ENCODE measurements around the gene CAPG.
"Not testable (repeated sequence)": the region's sequence is repeated elsewhere in the genome, so short reads cannot be mapped to it uniquely, and the experiment has no call there.

DNA sequence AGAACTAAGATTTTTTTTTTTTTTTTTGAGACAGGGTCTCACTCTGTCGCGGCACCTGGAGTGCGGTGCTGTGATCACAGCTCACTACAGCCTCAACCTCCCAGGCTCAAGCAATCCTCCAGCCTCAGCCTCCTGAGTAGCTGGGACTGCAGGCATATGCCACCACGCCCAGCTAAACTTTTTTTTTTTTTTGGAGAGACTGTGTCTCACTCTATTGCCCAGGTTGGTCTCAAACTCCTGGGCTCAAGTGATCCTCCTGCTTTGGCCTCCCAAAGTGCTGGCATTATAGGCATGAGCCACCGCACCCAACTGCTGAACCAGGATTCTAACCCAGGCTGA is 4.2 kb upstream of the CAPG start:
- TF ChIP-seq, protein P1, sequence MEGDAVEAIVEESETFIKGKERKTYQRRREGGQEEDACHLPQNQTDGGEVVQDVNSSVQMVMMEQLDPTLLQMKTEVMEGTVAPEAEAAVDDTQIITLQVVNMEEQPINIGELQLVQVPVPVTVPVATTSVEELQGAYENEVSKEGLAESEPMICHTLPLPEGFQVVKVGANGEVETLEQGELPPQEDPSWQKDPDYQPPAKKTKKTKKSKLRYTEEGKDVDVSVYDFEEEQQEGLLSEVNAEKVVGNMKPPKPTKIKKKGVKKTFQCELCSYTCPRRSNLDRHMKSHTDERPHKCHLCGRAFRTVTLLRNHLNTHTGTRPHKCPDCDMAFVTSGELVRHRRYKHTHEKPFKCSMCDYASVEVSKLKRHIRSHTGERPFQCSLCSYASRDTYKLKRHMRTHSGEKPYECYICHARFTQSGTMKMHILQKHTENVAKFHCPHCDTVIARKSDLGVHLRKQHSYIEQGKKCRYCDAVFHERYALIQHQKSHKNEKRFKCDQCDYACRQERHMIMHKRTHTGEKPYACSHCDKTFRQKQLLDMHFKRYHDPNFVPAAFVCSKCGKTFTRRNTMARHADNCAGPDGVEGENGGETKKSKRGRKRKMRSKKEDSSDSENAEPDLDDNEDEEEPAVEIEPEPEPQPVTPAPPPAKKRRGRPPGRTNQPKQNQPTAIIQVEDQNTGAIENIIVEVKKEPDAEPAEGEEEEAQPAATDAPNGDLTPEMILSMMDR (IDR thresholded peaks at IDR 0.05): not testable (repeated sequence)
- TF ChIP-seq POLR2A (IDR thresholded peaks at IDR 0.05): not testable (repeated sequence)

All from vagina (tissue), 2 donors.